Calu3 (cell line): ENCODE measurements around the gene PLXNB1. TPM values are rescaled to one million over a fixed set of nuclear protein-coding genes. Genes with fewer than 3 reads are reported as not detected.
A peak's percentile ranks its signal among the peaks of the same experiment; 100 is the strongest.

Experiments used
- BruUV-seq: library from RNA; stranded (reverse); fragments of 400-500 nt; replicated peaks from 2 replicates; lab custom pipeline; 2021; lab: Mats Ljungman, UMichigan
- CTCF ChIA-PET: fragments of 300-600 bp; sonication (Branson Sonifier 250); formaldehyde crosslinking; loops from one replicate; lab custom pipeline; 2022; ENCODE audit warnings: antibody characterized with exemption; lab: Charles Lee
- DNase-seq: peaks from one replicate; pipeline ENCODE4 v3.0.0; 2022
- H3K27ac Mint-ChIP-seq: one replicate; pipeline ENCODE4 v1.8.0; 2022; ENCODE audit warnings: mixed read lengths; ENCODE audit not compliant: unreplicated experiment
- H3K27me3 Mint-ChIP-seq: one replicate; pipeline ENCODE4 v1.8.0; 2022; ENCODE audit warnings: mixed read lengths; ENCODE audit not compliant: unreplicated experiment
- H3K36me3 Mint-ChIP-seq: one replicate; pipeline ENCODE4 v1.8.0; 2022; ENCODE audit warnings: mild to moderate bottlenecking, moderate library complexity, mixed read lengths; ENCODE audit not compliant: insufficient read depth, unreplicated experiment
- H3K4me1 Mint-ChIP-seq: one replicate; pipeline ENCODE4 v1.8.0; 2022; ENCODE audit warnings: mild to moderate bottlenecking, low read depth, mixed read lengths; ENCODE audit not compliant: unreplicated experiment
- H3K4me3 Mint-ChIP-seq: one replicate; pipeline ENCODE4 v1.8.0; 2022; ENCODE audit warnings: mild to moderate bottlenecking, low read depth, moderate library complexity, mixed read lengths; ENCODE audit not compliant: unreplicated experiment
- H3K9me3 Mint-ChIP-seq: one replicate; pipeline ENCODE4 v1.8.0; 2022; ENCODE audit warnings: low read depth, mixed read lengths; ENCODE audit not compliant: unreplicated experiment
- intact Hi-C: fragments of 100-400 bp; cut with micrococcal nuclease; formaldehyde crosslinking; loops from one replicate; pipeline ENCODE4 v1.10.0; 2022; ENCODE audit not compliant: unreplicated experiment
- total RNA-seq: library from RNA; stranded (reverse); gene quantifications from 2 replicates; pipeline ENCODE4 v1.2.3, GENCODE V29; 2022
- TF ChIP-seq, protein P1 (sequence below): fragments of 200-600 bp; IDR thresholded peaks from one replicate; pipeline ENCODE4 v1.8.0; 2022; ENCODE audit warnings: antibody characterized with exemption; ENCODE audit not compliant: unreplicated experiment

The PLXNB1 gene
- total RNA-seq, 1 experiment from 2014 or later = 174 TPM

DNA sequence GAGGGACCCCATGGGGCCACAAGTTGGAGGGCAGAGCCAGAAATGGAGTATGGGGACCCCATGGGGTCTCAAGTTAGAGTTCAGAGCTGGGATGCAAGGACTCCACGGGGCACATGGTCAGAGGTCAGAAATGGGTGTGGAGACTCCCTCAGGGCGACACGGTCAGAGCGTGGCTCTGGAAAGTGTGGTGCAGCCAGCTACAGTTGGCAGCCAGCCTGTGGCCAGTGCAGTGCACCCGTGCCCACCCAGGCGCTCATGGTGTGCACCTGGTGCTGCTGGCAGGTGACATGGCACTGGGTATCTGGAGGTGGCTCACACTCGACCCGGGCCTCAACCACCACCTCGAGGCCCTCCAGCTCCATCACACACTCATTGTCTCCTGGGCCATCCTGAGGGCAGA is 11.2 kb downstream of the PLXNB1 start:
- Mint-ChIP-seq H3K4me3 (no peak overlapping the region), H3K27ac (no peak overlapping the region), H3K27me3 (no peaks in the 10 kb centered on the region), H3K36me3 (peaks cover 64% of the 10 kb centered on the region), H3K9me3 (no peaks in the 10 kb centered on the region), H3K4me1 (peaks cover 8% of the 10 kb centered on the region)
- CTCF ChIA-PET = interaction anchor here (1.1 kb wide), 1 partner anchor 17 kb away, joined by 3 read pairs; no protein-coding TSS in a partner anchor
- DNase-seq = no peak
- intact Hi-C loops = no loop called here
- TF ChIP-seq, protein P1, sequence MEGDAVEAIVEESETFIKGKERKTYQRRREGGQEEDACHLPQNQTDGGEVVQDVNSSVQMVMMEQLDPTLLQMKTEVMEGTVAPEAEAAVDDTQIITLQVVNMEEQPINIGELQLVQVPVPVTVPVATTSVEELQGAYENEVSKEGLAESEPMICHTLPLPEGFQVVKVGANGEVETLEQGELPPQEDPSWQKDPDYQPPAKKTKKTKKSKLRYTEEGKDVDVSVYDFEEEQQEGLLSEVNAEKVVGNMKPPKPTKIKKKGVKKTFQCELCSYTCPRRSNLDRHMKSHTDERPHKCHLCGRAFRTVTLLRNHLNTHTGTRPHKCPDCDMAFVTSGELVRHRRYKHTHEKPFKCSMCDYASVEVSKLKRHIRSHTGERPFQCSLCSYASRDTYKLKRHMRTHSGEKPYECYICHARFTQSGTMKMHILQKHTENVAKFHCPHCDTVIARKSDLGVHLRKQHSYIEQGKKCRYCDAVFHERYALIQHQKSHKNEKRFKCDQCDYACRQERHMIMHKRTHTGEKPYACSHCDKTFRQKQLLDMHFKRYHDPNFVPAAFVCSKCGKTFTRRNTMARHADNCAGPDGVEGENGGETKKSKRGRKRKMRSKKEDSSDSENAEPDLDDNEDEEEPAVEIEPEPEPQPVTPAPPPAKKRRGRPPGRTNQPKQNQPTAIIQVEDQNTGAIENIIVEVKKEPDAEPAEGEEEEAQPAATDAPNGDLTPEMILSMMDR = no peak
- BruUV-seq = no TSS peak

DNA sequence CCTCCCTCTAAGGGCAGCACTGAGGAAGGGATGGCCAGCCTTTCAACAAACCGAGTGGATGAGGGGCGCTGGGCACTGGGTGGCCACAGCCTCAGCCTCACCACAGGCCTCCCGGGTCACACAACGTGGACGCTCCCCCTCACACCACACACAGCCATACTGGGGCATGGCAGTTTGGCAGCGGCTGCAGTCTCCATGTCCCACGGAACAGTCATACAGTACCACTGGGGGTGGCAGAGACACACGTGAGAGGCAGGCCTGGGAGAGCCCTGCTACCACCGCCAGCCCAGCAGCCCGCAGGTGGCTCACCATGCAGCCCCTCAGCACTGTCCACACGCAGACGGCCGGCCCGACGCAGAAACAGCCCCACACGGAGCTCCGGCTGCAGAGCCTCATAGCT is 11.7 kb downstream of the PLXNB1 start:
- TF ChIP-seq, protein P1 = no peak
- H3K4me3 Mint-ChIP-seq = no peak overlapping the region
- no TSS peak for BruUV-seq
- intact Hi-C loops = no loop called here
- no peaks in the 10 kb centered on the region for H3K27me3 Mint-ChIP-seq
- H3K9me3 Mint-ChIP-seq = no peaks in the 10 kb centered on the region
- peaks cover 64% of the 10 kb centered on the region for H3K36me3 Mint-ChIP-seq
- DNase-seq = no peak
- no peak overlapping the region for H3K27ac Mint-ChIP-seq
- H3K4me1 Mint-ChIP-seq = peaks cover 5% of the 10 kb centered on the region
- CTCF ChIA-PET = interaction anchor here (0.6 kb wide), 1 partner anchor 17 kb away, joined by 5 read pairs; no protein-coding TSS in a partner anchor

DNA sequence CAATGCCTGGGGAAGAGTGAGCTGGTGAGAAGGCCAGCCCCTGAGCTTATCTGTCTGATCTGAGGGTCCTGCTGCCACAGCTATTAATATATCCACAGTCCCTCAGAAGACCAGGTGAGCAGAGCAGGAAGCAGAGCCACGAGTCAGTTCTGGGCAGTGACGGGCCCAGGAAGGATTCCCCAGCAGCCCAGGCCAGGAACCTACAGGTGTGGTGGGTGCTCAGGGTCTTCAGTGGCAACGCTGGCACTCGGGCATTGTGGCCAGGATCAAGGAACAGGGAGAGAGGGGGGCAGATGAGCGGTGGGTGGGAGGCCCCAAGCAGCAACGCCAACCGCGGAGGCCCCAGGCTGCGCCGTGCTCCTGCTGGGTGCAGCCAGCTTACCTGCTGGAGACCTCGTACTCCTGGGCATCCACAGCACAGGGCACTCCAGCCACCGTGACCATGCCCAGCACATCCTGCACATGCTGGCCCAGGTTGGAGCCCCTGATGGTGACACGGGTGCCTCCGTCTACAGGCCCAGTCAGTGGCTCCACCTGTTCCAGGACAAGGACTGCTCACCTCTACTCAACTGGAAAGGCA is 12.3 kb downstream of the PLXNB1 start:
- CTCF ChIA-PET = interaction anchor here (0.6 kb wide), 1 partner anchor 17 kb away, joined by 5 read pairs; no protein-coding TSS in a partner anchor
- TF ChIP-seq, protein P1 = no peak
- no peaks in the 10 kb centered on the region for H3K4me1 Mint-ChIP-seq
- no peak for DNase-seq
- H3K27me3 Mint-ChIP-seq = no peaks in the 10 kb centered on the region
- intact Hi-C loops = no loop called here
- no peak overlapping the region for H3K27ac Mint-ChIP-seq
- peaks cover 69% of the 10 kb centered on the region for H3K36me3 Mint-ChIP-seq
- H3K4me3 Mint-ChIP-seq = no peak overlapping the region
- BruUV-seq = no TSS peak
- H3K9me3 Mint-ChIP-seq = no peaks in the 10 kb centered on the region

DNA sequence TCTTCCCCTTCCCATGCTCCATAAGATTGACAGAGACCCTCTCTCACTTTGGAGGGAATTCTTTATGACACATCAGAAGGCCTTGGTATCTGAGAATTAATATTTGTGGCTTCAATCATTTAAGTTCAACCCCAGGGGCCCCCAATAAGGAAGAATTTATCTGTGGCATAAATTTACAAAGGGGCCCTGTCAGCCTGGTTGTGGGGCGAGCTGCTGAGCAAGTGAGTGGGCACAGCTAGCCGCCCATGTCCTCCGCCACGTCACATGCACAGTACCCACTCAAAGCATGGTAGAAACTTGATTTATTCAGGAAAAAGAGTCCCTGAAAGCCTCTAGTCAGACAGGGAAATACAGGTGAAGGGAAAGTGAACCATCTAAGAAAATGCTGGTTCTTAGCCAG is 13.3 kb downstream of the PLXNB1 start:
- peaks cover 72% of the 10 kb centered on the region for H3K36me3 Mint-ChIP-seq
- no peaks in the 10 kb centered on the region for H3K4me1 Mint-ChIP-seq
- H3K27ac Mint-ChIP-seq = no peak overlapping the region
- BruUV-seq = TSS peak; percentile 10
- no peaks in the 10 kb centered on the region for H3K27me3 Mint-ChIP-seq
- no peak overlapping the region for H3K4me3 Mint-ChIP-seq
- H3K9me3 Mint-ChIP-seq = no peaks in the 10 kb centered on the region
- intact Hi-C loops = no loop called here
- no peak for DNase-seq
- TF ChIP-seq, protein P1 = no peak
- CTCF ChIA-PET = interaction anchor here (1.1 kb wide), 1 partner anchor 19 kb away, joined by 3 read pairs; no protein-coding TSS in a partner anchor
